ENCODE data around the gene PSAP. TPM values are rescaled to one million over a fixed set of nuclear protein-coding genes. Genes with fewer than 3 reads are reported as not detected.
"Not testable (repeated sequence)": the region's sequence is repeated elsewhere in the genome, so short reads cannot be mapped to it uniquely, and the experiment has no call there.

PSAP gene
- total RNA-seq, 1 experiment from 2014 or later: 336 TPM

- Histone ChIP-seq H2BK20ac (ENCODE audit: low read depth, low read length, poor library complexity, severe bottlenecking) (no peak overlapping the region), H4K8ac (replicated peaks; ENCODE audit: insufficient read length, low read depth, low read length) (no peak overlapping the region)
Measured at GRCh38 chr10:71899665-71900412, 48.8 kb upstream of the PSAP start.

GRCh38 chr10:71898346-71898745 lies 47.3 kb upstream of the PSAP start:
- not testable (repeated sequence) for H2BK120ac ChIP-seq (ENCODE audit: low read depth, low read length, poor library complexity, severe bottlenecking); H3K23me2 ChIP-seq (ENCODE audit: insufficient read length, low read depth, low read length, poor library complexity, severe bottlenecking); H3K9me3 Mint-ChIP-seq; H2BK5ac ChIP-seq (ENCODE audit: insufficient read length, low read length); H2BK12ac ChIP-seq (ENCODE audit: insufficient read length, low read depth, low read length); H4K20me1 ChIP-seq (ENCODE audit: control insufficient read depth, insufficient read depth, insufficient read length); H3K14ac ChIP-seq (ENCODE audit: insufficient read depth, low read length); H3K9ac ChIP-seq (ENCODE audit: extremely low read depth, insufficient read length, low read length); H3K36me3 Mint-ChIP-seq (ENCODE audit: insufficient read depth in 1 of 3, low read depth in 3 of 3); H3K23ac ChIP-seq (ENCODE audit: insufficient read length, low read depth, low read length); H3K56ac ChIP-seq (ENCODE audit: insufficient read length, low read depth, low read length); H2BK20ac ChIP-seq (ENCODE audit: low read depth, low read length, poor library complexity, severe bottlenecking); H3K4me2 ChIP-seq (ENCODE audit: insufficient read depth, insufficient read length, low read length); H2BK15ac ChIP-seq (ENCODE audit: low read depth, low read length); H2AK5ac ChIP-seq (ENCODE audit: insufficient read length, low read length); H3K4ac ChIP-seq (ENCODE audit: low read depth, low read length); H3K27me3 ChIP-seq (ENCODE audit: insufficient read depth, low read length); H3K27ac Mint-ChIP-seq; H3T11ph ChIP-seq (ENCODE audit: low read length); H3K27me3 Mint-ChIP-seq (ENCODE audit: low read depth); H3K9me3 ChIP-seq (ENCODE audit: control insufficient read depth, low read depth, low read length); H3K79me2 ChIP-seq (ENCODE audit: insufficient read depth, low read length); H3K27ac ChIP-seq (ENCODE audit: insufficient read length, low read depth, low read length); H3K18ac ChIP-seq (ENCODE audit: insufficient read length, low read depth, low read length); H4K5ac ChIP-seq (ENCODE audit: insufficient read length, low read depth, low read length); H3K79me1 ChIP-seq (ENCODE audit: insufficient read depth, low read depth, low read length, poor library complexity, severe bottlenecking); H3K4me1 Mint-ChIP-seq; H3K4me3 Mint-ChIP-seq; H2AFZ ChIP-seq (ENCODE audit: low read length); DNase-seq; H3K4me1 ChIP-seq (ENCODE audit: insufficient read depth, low read length); H4K91ac ChIP-seq (ENCODE audit: insufficient read length, low read depth, low read length); H4K8ac ChIP-seq (replicated peaks; ENCODE audit: insufficient read length, low read depth, low read length)
- WGBS (ENCODE audit: extremely low coverage, insufficient read length, low lambda C conversion rate): no CpG with 5 or more reads among the region's 5 CpGs

More at GRCh38 chr10:71899665-71900412, 48.8 kb upstream of the PSAP start:
- Histone ChIP-seq H3K9me3 (ENCODE audit: control insufficient read depth, low read depth, low read length) (no peaks in the 10 kb centered on the region), H2AK5ac (ENCODE audit: insufficient read length, low read length) (no peak overlapping the region), H3K4ac (ENCODE audit: low read depth, low read length) (no peak overlapping the region), H3K23ac (ENCODE audit: insufficient read length, low read depth, low read length) (no peak overlapping the region), H2BK5ac (ENCODE audit: insufficient read length, low read length) (no peak overlapping the region), H3K4me1 (ENCODE audit: insufficient read depth, low read length) (no peaks in the 10 kb centered on the region), H3K79me2 (ENCODE audit: insufficient read depth, low read length) (no peaks in the 10 kb centered on the region), H3K79me1 (ENCODE audit: insufficient read depth, low read depth, low read length, poor library complexity, severe bottlenecking) (no peaks in the 10 kb centered on the region), H4K20me1 (ENCODE audit: control insufficient read depth, insufficient read depth, insufficient read length) (no peaks in the 10 kb centered on the region), H2AFZ (ENCODE audit: low read length) (no peak overlapping the region), H3T11ph (ENCODE audit: low read length) (no peak overlapping the region), H2BK12ac (ENCODE audit: insufficient read length, low read depth, low read length) (no peak overlapping the region), H3K9ac (ENCODE audit: extremely low read depth, insufficient read length, low read length) (no peak overlapping the region), H3K56ac (ENCODE audit: insufficient read length, low read depth, low read length) (no peak overlapping the region), H3K18ac (ENCODE audit: insufficient read length, low read depth, low read length) (no peak overlapping the region), H4K5ac (ENCODE audit: insufficient read length, low read depth, low read length) (no peak overlapping the region), H3K27me3 (ENCODE audit: insufficient read depth, low read length) (no peaks in the 10 kb centered on the region), H2BK15ac (ENCODE audit: low read depth, low read length) (no peak overlapping the region), H3K23me2 (ENCODE audit: insufficient read length, low read depth, low read length, poor library complexity, severe bottlenecking) (no peaks in the 10 kb centered on the region), H3K14ac (ENCODE audit: insufficient read depth, low read length) (no peak overlapping the region), H2BK120ac (ENCODE audit: low read depth, low read length, poor library complexity, severe bottlenecking) (no peak overlapping the region), H3K4me2 (ENCODE audit: insufficient read depth, insufficient read length, low read length) (no peak overlapping the region), H3K27ac (ENCODE audit: insufficient read length, low read depth, low read length) (no peak overlapping the region), H4K91ac (ENCODE audit: insufficient read length, low read depth, low read length) (no peak overlapping the region)
- Mint-ChIP-seq H3K27ac (no peak overlapping the region), H3K4me3 (no peak overlapping the region), H3K9me3 (no peaks in the 10 kb centered on the region), H3K36me3 (ENCODE audit: insufficient read depth in 1 of 3, low read depth in 3 of 3) (no peaks in the 10 kb centered on the region), H3K27me3 (ENCODE audit: low read depth) (no peaks in the 10 kb centered on the region), H3K4me1 (peaks cover 0 to 2% of the 10 kb centered on the region in 2 experiments; a peak in 1 of 4 replicates)
- whole genome bisulfite sequencing (ENCODE audit: extremely low coverage, insufficient read length, low lambda C conversion rate): no CpG with 5 or more reads among the region's 3 CpGs
- no peak for TF ChIP-seq CTCF (conservative IDR thresholded peaks at IDR 0.05)
- no peak for DNase-seq

All from H9 (cell line).